ENCODE measurements around the gene CDC20.
A peak's percentile ranks its signal among the peaks of the same experiment; 100 is the strongest.

The CDC20 gene

DNA sequence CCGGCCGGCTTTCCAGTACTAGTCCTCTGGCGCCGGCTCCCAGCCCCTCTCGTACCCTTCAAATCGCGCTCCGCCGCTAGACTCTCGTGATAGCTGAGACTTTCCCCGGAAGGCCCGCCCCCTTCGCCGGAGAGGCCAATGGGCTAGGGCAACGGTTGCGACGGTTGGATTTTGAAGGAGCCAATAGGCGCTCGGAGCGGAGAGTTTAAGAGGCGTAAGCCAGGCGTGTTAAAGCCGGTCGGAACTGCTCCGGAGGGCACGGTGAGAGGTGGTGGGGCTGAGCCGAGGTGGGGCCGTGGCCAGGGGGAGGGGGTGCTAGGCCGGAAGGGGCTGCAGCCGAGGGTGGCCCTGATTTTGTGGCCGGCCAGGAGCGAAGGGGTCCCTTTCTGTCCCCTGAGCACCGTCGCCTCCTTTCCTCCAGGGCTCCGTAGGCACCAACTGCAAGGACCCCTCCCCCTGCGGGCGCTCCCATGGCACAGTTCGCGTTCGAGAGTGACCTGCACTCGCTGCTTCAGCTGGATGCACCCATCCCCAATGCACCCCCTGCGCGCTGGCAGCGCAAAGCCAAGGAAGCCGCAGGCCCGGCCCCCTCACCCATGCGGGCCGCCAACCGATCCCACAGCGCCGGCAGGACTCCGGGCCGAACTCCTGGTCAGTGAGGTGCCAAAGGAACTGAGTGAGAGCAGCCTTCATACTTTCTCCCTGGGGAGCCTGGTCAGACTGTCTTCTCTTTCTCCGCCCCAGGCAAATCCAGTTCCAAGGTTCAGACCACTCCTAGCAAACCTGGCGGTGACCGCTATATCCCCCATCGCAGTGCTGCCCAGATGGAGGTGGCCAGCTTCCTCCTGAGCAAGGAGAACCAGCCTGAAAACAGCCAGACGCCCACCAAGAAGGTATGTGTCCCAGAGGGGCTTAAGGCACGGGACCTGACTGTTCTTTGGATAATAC lies at the start of gene CDC20:
Gene CDC20 (plus strand): TSS at position 236 of the 948 bp plus-strand sequence. CDS start 235 bp downstream, at position 471.
- peak; percentile 95 for DNase-seq

DNA sequence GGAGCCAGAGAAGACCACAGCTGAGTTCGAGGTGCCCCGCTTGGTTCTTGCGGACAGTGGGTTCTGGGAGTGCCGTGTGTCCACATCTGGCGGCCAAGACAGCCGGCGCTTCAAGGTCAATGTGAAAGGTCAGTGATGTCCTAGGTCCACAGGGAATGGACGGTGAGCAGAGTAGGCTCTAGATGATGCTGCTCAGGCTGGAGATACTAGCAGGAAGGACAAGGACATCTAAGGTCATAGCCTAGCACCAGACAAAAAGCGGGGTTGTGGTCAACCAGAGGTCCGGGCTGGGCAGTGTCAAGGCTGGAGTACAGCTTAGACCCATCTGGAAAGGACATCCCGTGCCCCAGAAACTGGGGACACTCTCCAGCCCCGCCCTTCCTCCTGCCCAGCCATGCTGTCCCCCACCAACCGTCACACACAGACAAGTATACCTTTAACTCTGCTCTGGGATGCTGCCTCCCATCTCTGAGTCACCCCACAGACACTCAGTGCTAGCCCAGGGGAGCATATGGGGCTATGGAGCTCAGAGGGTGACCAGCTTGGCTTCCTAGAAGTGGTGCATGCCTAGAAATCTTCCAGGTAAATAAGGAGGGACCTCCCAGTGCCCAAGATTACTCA lies 49.3 kb upstream of the CDC20 start:
- no peak for DNase-seq

DNA sequence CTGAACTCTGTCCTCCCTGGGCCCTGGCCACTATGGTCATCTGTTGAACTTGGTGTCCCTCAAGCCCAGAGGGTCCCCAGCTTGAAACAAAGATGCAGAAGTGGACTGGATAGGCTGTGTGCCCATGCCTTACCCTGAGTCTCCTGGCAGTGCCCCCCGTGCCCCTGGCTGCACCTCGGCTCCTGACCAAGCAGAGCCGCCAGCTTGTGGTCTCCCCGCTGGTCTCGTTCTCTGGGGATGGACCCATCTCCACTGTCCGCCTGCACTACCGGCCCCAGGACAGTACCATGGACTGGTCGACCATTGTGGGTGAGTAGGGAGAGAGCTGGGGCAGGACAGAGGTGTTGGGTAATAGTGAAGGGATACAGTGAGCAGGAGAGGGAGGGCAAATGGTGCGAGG lies 47.3 kb upstream of the CDC20 start:
- no peak for DNase-seq

DNA sequence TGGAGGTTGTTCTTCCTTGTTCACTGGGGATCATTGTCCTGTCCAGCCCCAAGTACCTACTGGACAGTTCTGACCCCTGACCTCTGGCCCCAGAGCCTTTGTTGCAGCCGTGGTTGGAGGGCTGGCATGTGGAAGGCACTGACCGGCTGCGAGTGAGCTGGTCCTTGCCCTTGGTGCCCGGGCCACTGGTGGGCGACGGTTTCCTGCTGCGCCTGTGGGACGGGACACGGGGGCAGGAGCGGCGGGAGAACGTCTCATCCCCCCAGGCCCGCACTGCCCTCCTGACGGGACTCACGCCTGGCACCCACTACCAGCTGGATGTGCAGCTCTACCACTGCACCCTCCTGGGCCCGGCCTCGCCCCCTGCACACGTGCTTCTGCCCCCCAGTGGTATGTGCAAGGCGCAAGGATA lies 46.6 kb upstream of the CDC20 start:
- no peak for DNase-seq

DNA sequence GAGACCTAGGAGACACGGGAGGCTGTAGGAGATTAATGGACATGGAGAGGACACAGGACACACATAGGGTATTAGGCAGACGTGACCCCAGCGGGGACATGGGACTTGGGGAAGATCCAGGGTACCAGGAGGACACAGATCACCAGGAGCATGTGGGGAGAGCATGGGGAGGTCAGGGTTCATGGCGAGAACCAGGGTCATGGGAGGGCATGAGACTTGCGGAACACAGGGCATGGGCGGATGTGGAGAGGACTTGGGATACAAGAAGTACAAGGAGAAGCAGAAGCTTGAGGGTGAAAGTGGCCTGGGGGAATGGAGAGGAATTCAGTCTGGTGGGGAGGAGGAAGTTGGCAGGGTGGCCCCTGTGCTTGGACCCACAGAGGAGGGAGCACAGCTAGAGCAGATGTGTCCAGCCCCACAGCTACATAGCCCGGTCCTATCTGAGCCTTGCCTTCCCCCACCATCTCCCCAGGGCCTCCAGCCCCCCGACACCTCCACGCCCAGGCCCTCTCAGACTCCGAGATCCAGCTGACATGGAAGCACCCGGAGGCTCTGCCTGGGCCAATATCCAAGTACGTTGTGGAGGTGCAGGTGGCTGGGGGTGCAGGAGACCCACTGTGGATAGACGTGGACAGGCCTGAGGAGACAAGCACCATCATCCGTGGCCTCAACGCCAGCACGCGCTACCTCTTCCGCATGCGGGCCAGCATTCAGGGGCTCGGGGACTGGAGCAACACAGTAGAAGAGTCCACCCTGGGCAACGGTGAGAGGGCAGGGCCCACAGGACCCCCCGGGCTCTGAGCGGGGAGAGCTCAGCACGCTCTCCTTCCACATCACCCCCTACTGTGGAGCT lies 45.9 kb upstream of the CDC20 start:
- DNase-seq: no peak

DNA sequence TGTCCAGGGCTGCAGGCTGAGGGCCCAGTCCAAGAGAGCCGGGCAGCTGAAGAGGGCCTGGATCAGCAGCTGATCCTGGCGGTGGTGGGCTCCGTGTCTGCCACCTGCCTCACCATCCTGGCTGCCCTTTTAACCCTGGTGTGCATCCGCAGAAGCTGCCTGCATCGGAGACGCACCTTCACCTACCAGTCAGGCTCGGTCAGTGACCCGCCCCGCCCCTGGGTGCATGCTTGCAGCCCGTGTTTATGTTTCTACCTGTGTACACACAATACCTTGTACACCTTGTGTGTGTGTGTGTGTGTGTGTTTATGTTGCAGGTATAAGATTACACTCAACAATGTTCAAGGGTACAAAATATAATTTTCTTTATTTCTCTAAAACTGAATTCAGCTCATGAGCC lies 45.0 kb upstream of the CDC20 start:
- no peak for DNase-seq

DNA sequence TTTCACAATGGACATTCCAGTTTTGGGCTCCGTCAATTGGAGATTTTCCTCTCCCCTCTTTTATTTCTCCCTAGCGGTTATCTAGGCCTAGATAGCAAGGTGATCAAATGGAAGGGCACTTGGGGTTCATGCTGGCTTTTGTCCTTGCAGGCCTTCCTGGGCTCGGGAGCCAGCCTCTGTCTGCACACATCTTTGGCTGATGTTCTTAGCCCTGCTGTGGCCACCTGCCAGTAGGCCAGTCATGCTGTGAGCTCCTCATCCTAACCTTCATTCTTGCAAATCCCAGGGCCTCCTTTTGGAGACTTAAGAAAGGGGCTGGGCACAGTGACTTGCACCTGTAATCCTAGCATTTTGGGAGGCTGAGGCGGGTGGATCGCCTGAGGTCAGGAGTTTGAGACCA lies 44.5 kb upstream of the CDC20 start:
- no peak for DNase-seq

DNA sequence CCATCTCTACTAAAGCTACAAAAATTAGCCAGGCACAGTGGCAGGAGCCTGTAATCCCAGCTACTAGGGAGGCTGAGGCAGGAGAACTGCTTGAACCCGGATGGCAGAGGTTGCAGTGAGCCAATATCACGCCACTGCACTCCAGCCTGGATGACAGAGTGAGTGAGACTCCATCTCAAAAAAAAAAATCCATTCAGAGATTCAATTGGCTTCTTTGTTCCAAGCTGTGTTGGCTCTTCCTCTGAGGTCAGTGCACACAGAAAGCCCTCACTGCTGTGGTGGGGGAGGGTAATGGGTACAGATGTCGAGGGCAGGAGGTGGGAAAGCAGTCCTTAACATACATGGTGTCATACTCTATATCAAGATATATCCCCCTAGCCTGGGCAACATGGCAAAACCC lies 43.3 kb upstream of the CDC20 start:
- no peak for DNase-seq

DNA sequence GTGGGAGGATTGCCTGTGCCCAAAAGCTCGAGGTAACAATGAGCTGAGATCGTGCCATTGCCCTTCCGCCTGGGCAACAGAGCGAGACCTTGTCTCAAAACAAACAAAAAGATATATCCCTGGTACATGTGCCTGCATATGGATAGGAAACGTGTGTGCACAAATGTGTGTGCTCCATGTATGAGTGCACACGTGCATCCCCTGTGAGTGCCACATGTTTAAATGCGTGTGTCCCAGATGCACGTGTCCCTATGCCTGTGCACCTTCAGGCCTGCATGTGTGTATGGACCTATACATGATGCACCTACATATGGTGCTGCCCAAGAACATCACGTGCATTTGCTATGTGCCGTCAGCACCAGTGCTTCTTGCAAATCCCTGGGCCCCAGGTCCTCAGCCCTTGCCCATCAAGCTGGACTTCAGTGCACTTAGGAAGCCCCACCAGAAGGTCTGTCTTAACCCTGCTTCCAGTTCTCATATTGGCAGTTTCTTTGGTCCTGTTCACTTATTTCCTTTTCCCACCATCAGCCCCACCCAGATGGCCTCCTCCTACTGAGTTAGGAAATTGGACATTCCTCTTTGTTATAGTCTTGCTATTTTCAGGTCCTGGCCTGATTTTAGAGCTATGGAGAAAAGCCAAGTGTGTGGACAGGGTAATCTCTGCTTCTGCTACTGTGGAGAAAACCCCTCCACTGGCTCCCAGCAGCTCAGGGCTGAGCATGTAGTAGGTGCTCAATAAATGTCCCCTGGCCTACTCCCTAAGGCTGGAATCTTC lies 42.6 kb upstream of the CDC20 start:
- DNase-seq: no peak

DNA sequence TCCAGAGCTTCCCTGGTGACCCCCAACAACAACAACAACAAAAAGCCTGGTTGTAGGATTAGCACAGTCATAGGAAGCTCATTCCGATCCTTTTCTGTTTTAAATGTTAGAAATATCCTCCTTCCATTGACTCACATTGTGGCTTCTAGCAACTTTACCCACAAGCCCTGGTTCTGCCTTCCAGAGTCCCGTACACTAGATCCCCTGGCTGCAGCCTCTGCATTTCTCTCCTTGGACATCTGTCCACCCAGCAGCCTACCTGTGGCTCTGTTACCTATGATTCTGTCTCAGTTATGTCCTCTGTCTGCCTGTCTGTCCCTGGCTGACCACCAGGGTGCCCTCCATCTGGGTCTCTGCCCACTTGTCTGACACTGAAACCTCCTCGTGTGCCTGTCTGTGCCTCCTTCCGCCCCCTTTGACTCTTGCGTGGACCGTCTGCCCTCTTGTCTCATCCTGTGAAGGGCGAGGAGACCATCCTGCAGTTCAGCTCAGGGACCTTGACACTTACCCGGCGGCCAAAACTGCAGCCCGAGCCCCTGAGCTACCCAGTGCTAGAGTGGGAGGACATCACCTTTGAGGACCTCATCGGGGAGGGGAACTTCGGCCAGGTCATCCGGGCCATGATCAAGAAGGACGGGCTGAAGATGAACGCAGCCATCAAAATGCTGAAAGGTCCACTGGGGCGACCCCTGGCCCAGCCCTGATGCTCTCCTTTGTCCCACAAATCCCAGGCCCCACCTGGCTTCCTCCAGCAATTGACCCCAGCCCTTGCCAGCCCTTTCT lies 41.9 kb upstream of the CDC20 start:
- DNase-seq: no peak

DNA sequence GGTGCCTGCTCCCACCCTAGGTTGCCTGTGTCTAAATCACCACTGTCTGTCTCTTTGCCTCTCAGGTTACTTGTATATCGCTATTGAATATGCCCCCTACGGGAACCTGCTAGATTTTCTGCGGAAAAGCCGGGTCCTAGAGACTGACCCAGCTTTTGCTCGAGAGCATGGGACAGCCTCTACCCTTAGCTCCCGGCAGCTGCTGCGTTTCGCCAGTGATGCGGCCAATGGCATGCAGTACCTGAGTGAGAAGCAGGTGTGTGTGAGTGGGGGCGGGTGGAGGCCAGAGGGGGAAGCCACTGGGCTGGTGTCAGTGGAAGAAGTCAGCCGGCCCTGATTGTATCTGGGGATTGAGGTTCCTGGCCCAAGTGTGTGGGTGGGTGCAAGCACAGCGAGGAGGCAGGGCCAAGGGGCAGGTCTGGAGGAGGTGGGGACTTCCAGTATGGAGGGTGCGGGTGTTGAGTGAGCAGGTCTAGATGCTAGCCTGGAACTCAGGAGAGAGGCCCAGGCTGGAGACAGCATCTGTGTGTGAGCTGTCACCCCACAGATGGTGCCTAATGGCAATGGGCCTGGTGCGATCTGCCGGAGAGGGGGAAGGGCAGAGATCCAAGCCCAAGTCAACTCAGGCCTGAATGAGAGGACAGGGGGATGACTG lies 40.8 kb upstream of the CDC20 start:
- no peak for DNase-seq

DNA sequence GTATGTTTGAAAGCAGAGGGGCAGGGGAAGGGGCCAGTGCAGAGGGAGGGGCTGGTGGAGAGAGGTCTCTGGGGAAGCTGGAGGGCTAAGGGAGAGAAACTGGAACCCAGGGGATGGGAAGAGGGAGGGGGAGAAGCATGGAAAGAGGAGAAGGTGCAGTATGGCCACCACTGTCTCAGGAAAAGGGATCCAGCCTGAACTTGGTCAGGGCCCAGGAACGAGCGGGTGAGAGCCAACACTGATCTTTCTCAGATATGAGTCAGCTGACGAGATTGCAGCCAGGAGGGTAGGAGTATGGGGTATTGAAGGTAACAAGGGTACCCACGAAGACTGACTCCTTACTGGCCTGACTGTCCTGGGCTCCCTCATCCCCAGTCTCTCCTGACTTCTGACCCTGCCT lies 40.0 kb upstream of the CDC20 start:
- DNase-seq: no peak

DNA sequence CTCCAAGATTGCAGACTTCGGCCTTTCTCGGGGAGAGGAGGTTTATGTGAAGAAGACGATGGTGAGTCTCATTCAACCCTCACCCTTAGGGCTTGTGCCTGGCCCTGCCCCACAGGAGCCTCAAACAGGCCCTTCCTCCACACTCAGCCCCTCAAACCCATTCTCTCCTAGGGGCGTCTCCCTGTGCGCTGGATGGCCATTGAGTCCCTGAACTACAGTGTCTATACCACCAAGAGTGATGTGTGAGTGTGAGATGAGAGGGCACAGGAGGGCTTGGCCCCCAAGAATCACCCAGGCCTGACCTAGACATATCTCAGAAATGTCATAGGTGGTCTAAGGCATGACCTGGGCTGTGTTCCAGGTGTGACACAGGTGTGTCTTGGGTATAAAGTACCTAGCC lies 39.5 kb upstream of the CDC20 start:
- no peak for DNase-seq

DNA sequence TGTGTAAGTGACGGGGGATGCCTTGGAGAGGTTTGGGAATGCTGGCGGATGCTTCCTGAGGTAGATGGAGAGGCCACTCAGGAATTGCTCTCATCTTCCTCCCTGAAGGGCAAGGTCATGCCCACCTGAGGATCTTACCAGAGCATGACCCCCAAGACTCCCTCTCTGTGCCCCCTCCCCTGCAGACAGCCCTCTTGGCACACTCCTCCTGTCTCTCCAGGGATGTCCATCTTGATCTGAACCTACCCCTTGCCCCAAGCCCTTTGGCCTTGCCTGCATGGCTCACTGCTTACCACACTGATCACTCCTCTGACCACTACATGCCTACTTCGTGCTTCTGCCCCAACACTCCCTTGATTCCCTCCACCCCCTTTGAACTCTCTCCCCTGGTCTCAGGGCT lies 39.0 kb upstream of the CDC20 start:
- DNase-seq: no peak

DNA sequence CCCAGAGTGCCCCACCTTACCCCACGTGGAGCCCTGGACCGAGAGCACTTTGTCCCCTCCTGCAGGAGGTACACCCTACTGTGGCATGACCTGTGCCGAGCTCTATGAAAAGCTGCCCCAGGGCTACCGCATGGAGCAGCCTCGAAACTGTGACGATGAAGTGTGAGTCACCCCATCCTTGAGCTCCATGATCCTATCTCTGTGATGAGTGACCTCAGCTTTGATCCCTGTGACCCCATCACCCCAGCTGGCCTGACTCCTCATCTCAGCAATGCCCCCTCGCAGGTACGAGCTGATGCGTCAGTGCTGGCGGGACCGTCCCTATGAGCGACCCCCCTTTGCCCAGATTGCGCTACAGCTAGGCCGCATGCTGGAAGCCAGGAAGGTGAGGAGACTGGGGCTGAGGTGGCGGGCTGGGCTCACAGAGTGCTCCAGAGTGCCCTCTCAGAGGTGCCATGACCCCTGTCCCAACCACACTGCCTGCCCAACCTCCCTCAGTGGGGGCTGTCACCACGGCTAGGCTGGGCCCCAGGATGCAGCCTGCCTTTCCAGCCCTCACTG lies 37.4 kb upstream of the CDC20 start:
- DNase-seq: no peak

DNA sequence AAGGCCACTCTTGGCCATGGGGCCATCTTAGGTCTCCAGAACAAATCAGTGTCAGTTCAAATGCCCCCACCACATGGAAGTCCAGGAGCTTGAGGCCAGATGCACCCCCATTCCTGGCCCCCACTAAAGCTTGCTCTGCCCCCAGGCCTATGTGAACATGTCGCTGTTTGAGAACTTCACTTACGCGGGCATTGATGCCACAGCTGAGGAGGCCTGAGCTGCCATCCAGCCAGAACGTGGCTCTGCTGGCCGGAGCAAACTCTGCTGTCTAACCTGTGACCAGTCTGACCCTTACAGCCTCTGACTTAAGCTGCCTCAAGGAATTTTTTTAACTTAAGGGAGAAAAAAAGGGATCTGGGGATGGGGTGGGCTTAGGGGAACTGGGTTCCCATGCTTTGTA lies 36.3 kb upstream of the CDC20 start:
- DNase-seq: no peak

DNA sequence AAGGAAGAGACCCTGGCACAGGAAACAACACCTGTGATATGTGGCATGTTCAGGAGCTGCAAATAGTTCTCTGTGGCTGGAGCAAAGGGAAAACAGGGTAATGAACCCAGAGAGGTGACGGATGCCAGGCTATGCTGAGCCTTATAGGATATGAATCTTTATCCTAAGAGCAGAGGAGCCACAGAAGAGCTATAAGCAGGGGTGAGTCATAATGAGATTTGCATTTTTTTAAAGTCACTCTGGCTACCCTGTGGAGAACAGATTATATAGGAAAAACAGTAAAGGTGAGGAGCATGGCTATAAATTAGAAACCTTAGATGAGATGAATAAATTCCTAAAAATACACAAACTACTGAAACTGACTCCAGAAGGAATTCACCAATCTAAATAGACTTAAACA lies 34.0 kb upstream of the CDC20 start:
- no peak for DNase-seq

DNA sequence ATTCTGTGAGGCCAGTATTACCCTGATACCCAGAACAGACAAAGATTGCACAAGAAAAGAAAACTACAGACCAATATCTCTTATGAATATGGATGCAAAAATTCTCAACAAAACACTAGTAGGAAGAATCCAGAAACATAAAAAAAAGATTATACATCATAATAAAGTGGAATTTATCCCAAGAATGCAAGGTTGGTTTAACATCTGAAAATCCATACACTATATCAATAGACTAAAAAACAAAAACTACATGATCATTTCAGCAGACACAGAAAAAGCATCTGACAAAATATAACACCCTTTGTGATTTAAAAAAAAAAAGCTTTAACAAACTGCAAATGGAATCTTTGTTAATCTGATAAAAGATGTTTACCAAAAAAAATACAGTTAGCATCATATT lies 33.4 kb upstream of the CDC20 start:
- DNase-seq: no peak

DNA sequence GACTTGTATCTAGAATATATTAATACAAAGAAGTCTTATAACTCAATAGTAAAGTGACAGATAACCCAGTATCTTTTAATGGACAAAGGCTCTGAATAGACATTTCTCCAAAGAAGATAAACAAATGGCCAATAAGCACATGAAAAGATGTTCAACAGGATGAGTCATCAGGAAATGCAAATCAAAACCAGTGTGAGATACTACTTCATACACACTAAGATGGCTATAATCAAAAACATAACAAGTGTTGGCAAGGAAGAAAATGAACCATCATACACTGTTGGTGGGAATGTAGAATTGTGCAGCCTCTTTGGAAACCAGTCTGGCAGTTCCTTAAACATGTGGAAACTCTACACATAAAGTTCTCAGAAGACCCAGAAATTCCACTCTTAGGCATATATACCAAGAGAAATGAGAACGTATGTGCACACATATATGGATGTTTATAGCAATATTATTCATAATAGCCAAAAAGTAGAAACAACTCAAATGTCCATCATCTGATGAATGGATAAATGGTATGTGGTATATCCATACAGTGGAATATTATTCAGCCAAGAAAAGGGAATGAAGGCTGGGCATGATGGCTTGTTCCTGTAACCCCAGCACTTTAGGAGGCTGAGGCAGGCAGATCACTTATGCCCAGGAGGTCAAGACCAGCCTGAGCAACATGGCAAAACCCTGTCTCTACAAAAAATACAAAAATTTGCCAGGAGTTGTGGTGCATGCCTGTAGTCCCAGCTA lies 31.1 kb upstream of the CDC20 start:
- DNase-seq: no peak

Measured in NCI-H146 (cell line).